Endodermal cell (in vitro differentiated cells): ENCODE data around the gene KLK1. TPM values are rescaled to one million over a fixed set of nuclear protein-coding genes. Genes with fewer than 3 reads are reported as not detected.
A peak's percentile ranks its signal among the peaks of the same experiment; 100 is the strongest.

Experiments used
- DNase-seq: peaks from one replicate; pipeline ENCODE4 v3.0.0-alpha.2; 2017
- H3K27ac ChIP-seq: 2 replicates; pipeline ENCODE4 v1.5.1; 2013; ENCODE audit warnings: mild to moderate bottlenecking, low read depth, low read length, moderate library complexity
- H3K27me3 ChIP-seq: 2 replicates; pipeline ENCODE4 v1.6.1; 2013; ENCODE audit warnings: mild to moderate bottlenecking, low read length, moderate library complexity; ENCODE audit not compliant: insufficient read depth, control insufficient read depth, poor library complexity, severe bottlenecking
- H3K36me3 ChIP-seq: 2 replicates; pipeline ENCODE4 v1.7.0; 2013; ENCODE audit warnings: mild to moderate bottlenecking, low read length, moderate library complexity; ENCODE audit not compliant: control insufficient read depth, insufficient read depth
- H3K4me1 ChIP-seq: one replicate; pipeline ENCODE4 v1.7.0; 2013; ENCODE audit warnings: low read length; ENCODE audit not compliant: control insufficient read depth, insufficient read depth
- H3K4me3 ChIP-seq: 2 replicates; pipeline ENCODE4 v1.5.1; 2013; ENCODE audit warnings: mild to moderate bottlenecking, low read length, moderate library complexity
- H3K9ac ChIP-seq: 2 replicates; pipeline ENCODE4 v1.6.1; 2013; ENCODE audit warnings: mild to moderate bottlenecking, low read length, moderate library complexity; ENCODE audit not compliant: poor library complexity, severe bottlenecking; ENCODE audit errors: extremely low read depth
- H3K9me3 ChIP-seq: 2 replicates; pipeline ENCODE4 v1.6.1; 2013; ENCODE audit warnings: mild to moderate bottlenecking, low read length, moderate library complexity; ENCODE audit not compliant: control insufficient read depth
- H3K27ac Mint-ChIP-seq: 2 replicates; pipeline ENCODE4 v1.8.0; 2020; ENCODE audit warnings: mixed read lengths
- H3K27me3 Mint-ChIP-seq: 2 replicates; pipeline ENCODE4 v1.8.0; 2021; ENCODE audit warnings: mild to moderate bottlenecking, mixed read lengths; ENCODE audit not compliant: insufficient read depth
- H3K36me3 Mint-ChIP-seq: 2 replicates; pipeline ENCODE4 v1.8.0; 2020; ENCODE audit warnings: low read depth, mixed read lengths
- H3K4me1 Mint-ChIP-seq: 2 replicates; pipeline ENCODE4 v1.8.0; 2020; ENCODE audit warnings: mixed read lengths
- H3K4me3 Mint-ChIP-seq: 2 replicates; pipeline ENCODE4 v1.8.0; 2020; ENCODE audit warnings: mild to moderate bottlenecking, moderate library complexity, mixed read lengths
- H3K9me3 Mint-ChIP-seq: 2 replicates; pipeline ENCODE4 v1.8.0; 2020; ENCODE audit warnings: mild to moderate bottlenecking, mixed read lengths
- WGBS, 2 experiments: methylation state at CpG; one replicate each; pipeline versions ENCODE4 v1.1.5 to v1.1.7; 2013; ENCODE audit warnings: missing lambda C conversion rate in 2 of 2, mixed read lengths in 1 of 2; ENCODE audit not compliant: insufficient coverage in 1 of 2, insufficient read length in 1 of 2; 5-methylcytosine and 5-hydroxymethylcytosine counted together
- long read RNA-seq, 4 experiments: library from polyadenylated mRNA in 2 of 4; library from RNA in 1 of 4; library from capped mRNA in 1 of 4; stranded (forward) in 3 of 4; unstranded in 1 of 4; transcript quantifications; one replicate each; pipeline ENCODE4 v2.0.0, GENCODE V29; 2020 to 2021; ENCODE audit warnings: inconsistent platforms in 1 of 4
- polyA plus RNA-seq, 2 experiments: library from polyadenylated mRNA; stranded (reverse); fragments of 50-300 nt; gene quantifications; one replicate each; pipeline ENCODE4 v1.2.3, GENCODE V29; 2013
- total RNA-seq, 2 donors: library from RNA; stranded (reverse); fragmentation: NEBNext Ultra II Directional in 1 of 2; extraction: Animal tissue kit (Norgen Biotek cat#: 25700) in 1 of 2; gene quantifications; 2 replicates in 1 of 2; 3 replicates in 1 of 2; pipeline ENCODE4 v1.2.1, GENCODE V29; 2021
- TF ChIP-seq, protein P1 (sequence below): fragments of 200-600 bp; sonication (generic); conservative IDR thresholded peaks from 2 replicates; pipeline ENCODE4 v1.5.0; 2021; ENCODE audit warnings: antibody characterized with exemption, mild to moderate bottlenecking

KLK1 gene
- total RNA-seq = under 1 TPM; 0.75 to 0.82 TPM
- 0.36 TPM for polyA plus RNA-seq (2013, experiment 1 of 2)
- not detected for polyA plus RNA-seq (2013, experiment 2 of 2)
- long read RNA-seq, experiment 1, partial matches to known transcripts = 0 of 1 reads
- long read RNA-seq, experiment 1, other reads (novel, unspliced or antisense) = 0 of 1 reads
- long read RNA-seq, experiment 2 = 0 reads
- long read RNA-seq, experiment 3 = 0 reads
- long read RNA-seq, experiment 4, partial matches to known transcripts = 0 of 4 reads
- long read RNA-seq, experiment 4, other reads (novel, unspliced or antisense) = 0 of 4 reads

DNA sequence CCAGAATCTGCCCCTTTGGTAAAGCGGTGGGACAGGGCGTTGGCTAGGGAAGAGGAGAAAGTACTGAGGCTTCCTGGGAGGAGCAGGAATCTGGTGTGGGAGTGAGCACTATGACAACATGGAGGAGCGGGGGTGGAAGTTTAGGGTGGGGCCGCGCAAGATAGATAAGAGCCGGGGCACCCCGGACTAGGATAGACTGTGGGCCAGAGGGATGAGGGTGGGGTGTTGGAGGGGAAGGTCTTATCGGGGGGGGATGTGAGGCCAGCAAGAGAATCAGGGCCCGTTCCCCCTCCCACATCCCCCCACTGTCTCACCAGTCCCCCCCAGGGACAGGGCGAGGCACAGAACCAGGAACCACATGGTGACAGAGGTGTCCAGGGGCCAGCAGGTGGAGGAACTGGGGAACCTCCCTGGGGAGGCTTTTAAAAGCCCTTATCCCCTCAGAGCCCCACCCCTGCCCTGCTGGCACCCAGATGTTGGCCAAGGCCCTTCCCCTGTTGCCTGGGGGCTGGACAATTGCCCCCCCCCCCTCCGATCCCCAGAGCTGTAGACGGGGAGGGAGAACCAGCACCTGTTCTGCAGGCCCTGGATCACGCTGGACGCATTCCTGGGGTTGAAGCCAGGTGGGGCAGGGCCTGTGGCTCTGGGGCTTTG, at the start of gene KLK1:
TSS of gene KLK1 (minus strand) at position 399 of the 654 bp plus-strand sequence. CDS start at position 360, 39 bp downstream.
- Histone ChIP-seq H3K4me1 (no peaks in the 10 kb centered on the region), H3K9me3 (no peaks in the 10 kb centered on the region), H3K9ac (no peak within 1 kb of the TSS), H3K36me3 (no peaks in the 10 kb centered on the region), H3K27ac (no peak within 1 kb of the TSS), H3K27me3 (peaks cover 41% of the 10 kb centered on the region), H3K4me3 (no peak within 1 kb of the TSS)
- DNase-seq = no peak
- 46 to 84% methylated on average over 4 to 10 of the region's 14 CpGs for WGBS, 2 experiments
- Mint-ChIP-seq H3K4me1 (peaks cover 20% of the 10 kb centered on the region), H3K27me3 (peaks cover 81% of the 10 kb centered on the region), H3K27ac (no peak within 1 kb of the TSS), H3K9me3 (no peaks in the 10 kb centered on the region), H3K4me3 (no peak within 1 kb of the TSS), H3K36me3 (no peaks in the 10 kb centered on the region)
- TF ChIP-seq, protein P1, sequence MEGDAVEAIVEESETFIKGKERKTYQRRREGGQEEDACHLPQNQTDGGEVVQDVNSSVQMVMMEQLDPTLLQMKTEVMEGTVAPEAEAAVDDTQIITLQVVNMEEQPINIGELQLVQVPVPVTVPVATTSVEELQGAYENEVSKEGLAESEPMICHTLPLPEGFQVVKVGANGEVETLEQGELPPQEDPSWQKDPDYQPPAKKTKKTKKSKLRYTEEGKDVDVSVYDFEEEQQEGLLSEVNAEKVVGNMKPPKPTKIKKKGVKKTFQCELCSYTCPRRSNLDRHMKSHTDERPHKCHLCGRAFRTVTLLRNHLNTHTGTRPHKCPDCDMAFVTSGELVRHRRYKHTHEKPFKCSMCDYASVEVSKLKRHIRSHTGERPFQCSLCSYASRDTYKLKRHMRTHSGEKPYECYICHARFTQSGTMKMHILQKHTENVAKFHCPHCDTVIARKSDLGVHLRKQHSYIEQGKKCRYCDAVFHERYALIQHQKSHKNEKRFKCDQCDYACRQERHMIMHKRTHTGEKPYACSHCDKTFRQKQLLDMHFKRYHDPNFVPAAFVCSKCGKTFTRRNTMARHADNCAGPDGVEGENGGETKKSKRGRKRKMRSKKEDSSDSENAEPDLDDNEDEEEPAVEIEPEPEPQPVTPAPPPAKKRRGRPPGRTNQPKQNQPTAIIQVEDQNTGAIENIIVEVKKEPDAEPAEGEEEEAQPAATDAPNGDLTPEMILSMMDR = no peak

DNA sequence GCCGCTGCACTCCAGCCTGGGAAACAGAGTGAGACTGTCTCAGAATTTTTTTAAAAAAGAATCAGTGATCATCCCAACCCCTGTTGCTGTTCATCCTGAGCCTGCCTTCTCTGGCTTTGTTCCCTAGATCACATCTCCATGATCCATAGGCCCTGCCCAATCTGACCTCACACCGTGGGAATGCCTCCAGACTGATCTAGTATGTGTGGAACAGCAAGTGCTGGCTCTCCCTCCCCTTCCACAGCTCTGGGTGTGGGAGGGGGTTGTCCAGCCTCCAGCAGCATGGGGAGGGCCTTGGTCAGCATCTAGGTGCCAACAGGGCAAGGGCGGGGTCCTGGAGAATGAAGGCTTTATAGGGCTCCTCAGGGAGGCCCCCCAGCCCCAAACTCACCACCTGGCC, 49.5 kb upstream of the KLK1 start, which contains the start of gene KLK2:
TSS of gene KLK2 (plus strand) at position 384 of the 400 bp plus-strand sequence. CDS start 35 bp downstream, outside the sequence.
- no peak within 1 kb of the TSS for H3K4me3 ChIP-seq
- H3K4me1 ChIP-seq = no peaks in the 10 kb centered on the region
- H3K36me3 ChIP-seq = no peaks in the 10 kb centered on the region
- no peak within 1 kb of the TSS for H3K27ac Mint-ChIP-seq
- no peak within 1 kb of the TSS for H3K9ac ChIP-seq
- WGBS, 2 experiments = 71 to 100% methylated on average over 1 to 3 of the region's 3 CpGs
- TF ChIP-seq, protein P1 = no peak
- no peak within 1 kb of the TSS for H3K4me3 Mint-ChIP-seq
- no peaks in the 10 kb centered on the region for H3K9me3 ChIP-seq
- DNase-seq = no peak
- no peak within 1 kb of the TSS for H3K27ac ChIP-seq
- H3K9me3 Mint-ChIP-seq = no peaks in the 10 kb centered on the region
- H3K36me3 Mint-ChIP-seq = no peaks in the 10 kb centered on the region
- no peaks in the 10 kb centered on the region for H3K27me3 ChIP-seq
- H3K27me3 Mint-ChIP-seq = peaks cover 48% of the 10 kb centered on the region
- H3K4me1 Mint-ChIP-seq = no peaks in the 10 kb centered on the region

DNA sequence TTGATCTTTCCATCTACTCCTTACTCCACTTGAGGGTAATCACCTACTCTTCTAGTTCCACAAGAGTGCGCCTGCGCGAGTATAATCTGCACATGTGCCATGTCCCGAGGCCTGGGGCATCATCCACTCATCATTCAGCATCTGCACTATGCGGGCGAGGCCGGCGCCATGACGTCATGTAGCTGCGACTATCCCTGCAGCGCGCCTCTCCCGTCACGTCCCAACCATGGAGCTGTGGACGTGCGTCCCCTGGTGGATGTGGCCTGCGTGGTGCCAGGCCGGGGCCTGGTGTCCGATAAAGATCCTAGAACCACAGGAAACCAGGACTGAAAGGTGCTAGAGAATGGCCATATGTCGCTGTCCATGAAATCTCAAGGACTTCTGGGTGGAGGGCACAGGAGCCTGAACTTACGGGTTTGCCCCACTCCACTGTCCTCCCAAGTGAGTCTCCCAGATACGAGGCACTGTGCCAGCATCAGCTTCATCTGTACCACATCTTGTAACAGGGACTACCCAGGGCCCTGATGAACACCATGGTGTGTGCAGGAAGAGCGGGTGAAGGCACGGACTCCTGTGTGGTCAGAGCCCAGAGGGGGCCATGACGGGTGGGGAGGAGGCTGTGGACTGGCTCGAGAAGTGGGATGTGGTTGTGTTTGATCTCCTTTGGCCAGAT, 47.0 kb upstream of the KLK1 start:
- TF ChIP-seq, protein P1 = peak; percentile 65
- Histone ChIP-seq H3K9me3 (no peaks in the 10 kb centered on the region), H3K27me3 (no peaks in the 10 kb centered on the region), H3K27ac (no peak overlapping the region), H3K9ac (no peak overlapping the region), H3K36me3 (no peaks in the 10 kb centered on the region), H3K4me3 (no peak overlapping the region), H3K4me1 (no peaks in the 10 kb centered on the region)
- Mint-ChIP-seq H3K36me3 (no peaks in the 10 kb centered on the region), H3K9me3 (no peaks in the 10 kb centered on the region), H3K4me1 (no peaks in the 10 kb centered on the region), H3K27ac (no peak overlapping the region), H3K27me3 (peaks cover 72% of the 10 kb centered on the region), H3K4me3 (no peak overlapping the region)
- peak; percentile 75 for DNase-seq
- 84 to 85% methylated on average over 13 to 26 of the region's 26 CpGs for WGBS, 2 experiments
